ENCODE results near the gene NUDT6. TPM values are rescaled to one million over a fixed set of nuclear protein-coding genes. Genes with fewer than 3 reads are reported as not detected.

The NUDT6 gene
- total RNA-seq, 4 donors from 2014 or later: 2.5 to 10.2 (median 6.2) TPM

DNA sequence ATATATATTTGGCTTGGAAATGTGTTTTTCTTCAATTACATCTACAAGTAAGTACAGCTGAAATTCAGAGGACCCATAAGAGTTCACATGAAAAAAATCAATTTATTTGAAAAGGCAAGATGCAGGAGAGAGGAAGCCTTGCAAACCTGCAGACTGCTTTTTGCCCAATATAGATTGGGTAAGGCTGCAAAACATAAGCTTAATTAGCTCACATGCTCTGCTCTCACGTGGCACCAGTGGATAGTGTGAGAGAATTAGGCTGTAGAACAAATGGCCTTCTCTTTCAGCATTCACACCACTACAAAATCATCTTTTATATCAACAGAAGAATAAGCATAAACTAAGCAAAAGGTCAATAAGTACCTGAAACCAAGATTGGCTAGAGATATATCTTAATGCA is 26.1 kb downstream of the NUDT6 start:
- no peak for DNase-seq (ENCODE audit: low spot score)
- no peak for TF ChIP-seq CTCF (IDR thresholded peaks at IDR 0.05)
- no peak for ATAC-seq (ENCODE audit: low FRiP score)

- DNase-seq (ENCODE audit: low spot score) (no peak), ATAC-seq (ENCODE audit: low FRiP score) (no peak)
- no peak for TF ChIP-seq CTCF (IDR thresholded peaks at IDR 0.05)
Observed at GRCh38 chr4:122895336-122895995, 26.9 kb downstream of the NUDT6 start.

- no peak for DNase-seq (ENCODE audit: low spot score)
- TF ChIP-seq CTCF (IDR thresholded peaks at IDR 0.05): no peak
- no peak for ATAC-seq (ENCODE audit: low FRiP score)
Observed at GRCh38 chr4:122894827-122895226, 27.6 kb downstream of the NUDT6 start.

DNA sequence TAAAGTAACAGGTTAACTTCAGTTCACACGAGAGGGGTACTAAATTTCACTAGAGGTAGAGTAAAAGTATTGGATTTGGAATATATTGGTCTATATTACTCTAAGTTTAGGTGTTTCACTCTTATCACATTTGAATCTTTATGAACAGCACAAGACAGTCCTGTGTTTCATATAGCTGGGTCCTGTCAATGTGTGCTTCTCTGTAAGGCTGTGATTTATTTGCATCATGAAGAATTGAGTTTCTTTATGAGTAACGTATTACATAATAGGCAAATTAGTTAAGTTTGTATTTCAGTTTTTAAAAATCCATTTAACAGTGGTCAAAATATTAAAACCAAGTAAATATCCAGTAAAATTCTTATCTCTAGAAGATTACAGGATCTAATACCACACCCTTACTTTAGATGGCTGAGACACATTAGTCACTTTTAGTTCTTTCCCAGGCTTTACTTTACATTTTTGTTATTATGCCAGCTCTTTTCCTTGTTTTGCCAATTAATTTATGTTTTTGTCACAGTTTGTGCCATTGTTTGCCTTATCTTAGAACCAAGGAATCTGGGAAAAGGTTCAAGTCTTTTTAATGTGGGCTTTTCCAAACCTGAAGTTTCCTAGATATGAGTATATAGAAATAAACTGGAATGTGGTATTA is 32.1 kb downstream of the NUDT6 start:
- DNase-seq (ENCODE audit: low spot score) (no peak), ATAC-seq (ENCODE audit: low FRiP score) (peak; percentile 69)
- no peak for TF ChIP-seq CTCF (IDR thresholded peaks at IDR 0.05)

DNA sequence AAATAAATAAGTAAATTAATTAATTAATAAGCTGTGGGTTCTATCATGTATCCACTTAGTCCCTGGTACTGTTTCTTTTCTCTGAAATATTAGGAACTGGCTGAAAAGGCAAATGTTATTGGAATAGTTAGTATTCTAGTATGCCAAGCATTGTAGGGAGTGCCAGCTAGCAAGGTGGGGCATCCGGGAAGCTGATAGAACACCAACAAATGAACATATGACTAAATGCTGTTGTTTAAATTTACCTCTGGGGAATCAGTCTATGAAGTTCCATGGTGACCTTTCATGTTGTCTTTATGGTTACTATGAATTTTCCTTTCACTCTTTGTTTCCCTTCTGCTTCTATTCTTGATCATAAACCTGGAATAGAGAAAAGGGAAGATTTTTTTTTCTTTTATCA is 32.7 kb downstream of the NUDT6 start:
- DNase-seq (ENCODE audit: low spot score) (no peak), ATAC-seq (ENCODE audit: low FRiP score) (peak; percentile 68)
- no peak for TF ChIP-seq CTCF (IDR thresholded peaks at IDR 0.05)

GRCh38 chr4:122884499-122884898 is 37.9 kb downstream of the NUDT6 start:
- no peak for DNase-seq (ENCODE audit: low spot score)
- TF ChIP-seq CTCF (IDR thresholded peaks at IDR 0.05): no peak
- ATAC-seq (ENCODE audit: low FRiP score): no peak
